ENCODE results near the gene SELENOW.
"Not testable (repeated sequence)": the region's sequence is repeated elsewhere in the genome, so short reads cannot be mapped to it uniquely, and the experiment has no call there.

SELENOW gene

DNA sequence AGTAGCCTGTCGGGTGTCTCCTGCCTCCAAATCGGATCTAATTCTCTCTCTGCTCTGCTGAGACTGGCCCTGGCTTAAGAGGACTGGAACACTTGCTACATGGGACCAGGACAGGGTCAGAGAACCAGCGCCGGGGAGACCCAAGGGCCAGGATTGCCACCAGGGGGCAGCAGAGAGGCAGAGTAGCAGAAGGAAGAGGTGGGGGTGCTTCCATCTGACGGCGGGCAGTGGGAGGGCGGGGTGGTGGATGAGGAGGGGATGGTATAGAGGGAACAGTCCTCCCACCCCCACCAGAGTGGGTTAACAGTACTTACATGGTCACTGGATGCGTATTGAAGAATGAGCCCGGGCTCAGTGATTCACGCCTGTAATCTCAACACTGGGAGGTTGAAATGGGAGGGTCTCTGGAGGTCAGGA lies 11.9 kb downstream of the SELENOW start:
- no peak overlapping the region for H3K4me3 ChIP-seq (ENCODE audit: low read length)
- no peak for TF ChIP-seq ZNF274 (IDR thresholded peaks at IDR 0.05; ENCODE audit: low read depth, low read length)

GRCh38 chr19:47792616-47793015 lies 14.1 kb downstream of the SELENOW start:
- no peak overlapping the region for H3K4me3 ChIP-seq (ENCODE audit: low read length)
- no peak for TF ChIP-seq ZNF274 (IDR thresholded peaks at IDR 0.05; ENCODE audit: low read depth, low read length)

GRCh38 chr19:47794526-47794925 lies 16.0 kb downstream of the SELENOW start:
- H3K4me3 ChIP-seq (ENCODE audit: low read length): no peak overlapping the region
- TF ChIP-seq ZNF274 (IDR thresholded peaks at IDR 0.05; ENCODE audit: low read depth, low read length): no peak

GRCh38 chr19:47796785-47797184 lies 18.3 kb downstream of the SELENOW start:
- H3K4me3 ChIP-seq (ENCODE audit: low read length): no peak overlapping the region
- no peak for TF ChIP-seq ZNF274 (IDR thresholded peaks at IDR 0.05; ENCODE audit: low read depth, low read length)

DNA sequence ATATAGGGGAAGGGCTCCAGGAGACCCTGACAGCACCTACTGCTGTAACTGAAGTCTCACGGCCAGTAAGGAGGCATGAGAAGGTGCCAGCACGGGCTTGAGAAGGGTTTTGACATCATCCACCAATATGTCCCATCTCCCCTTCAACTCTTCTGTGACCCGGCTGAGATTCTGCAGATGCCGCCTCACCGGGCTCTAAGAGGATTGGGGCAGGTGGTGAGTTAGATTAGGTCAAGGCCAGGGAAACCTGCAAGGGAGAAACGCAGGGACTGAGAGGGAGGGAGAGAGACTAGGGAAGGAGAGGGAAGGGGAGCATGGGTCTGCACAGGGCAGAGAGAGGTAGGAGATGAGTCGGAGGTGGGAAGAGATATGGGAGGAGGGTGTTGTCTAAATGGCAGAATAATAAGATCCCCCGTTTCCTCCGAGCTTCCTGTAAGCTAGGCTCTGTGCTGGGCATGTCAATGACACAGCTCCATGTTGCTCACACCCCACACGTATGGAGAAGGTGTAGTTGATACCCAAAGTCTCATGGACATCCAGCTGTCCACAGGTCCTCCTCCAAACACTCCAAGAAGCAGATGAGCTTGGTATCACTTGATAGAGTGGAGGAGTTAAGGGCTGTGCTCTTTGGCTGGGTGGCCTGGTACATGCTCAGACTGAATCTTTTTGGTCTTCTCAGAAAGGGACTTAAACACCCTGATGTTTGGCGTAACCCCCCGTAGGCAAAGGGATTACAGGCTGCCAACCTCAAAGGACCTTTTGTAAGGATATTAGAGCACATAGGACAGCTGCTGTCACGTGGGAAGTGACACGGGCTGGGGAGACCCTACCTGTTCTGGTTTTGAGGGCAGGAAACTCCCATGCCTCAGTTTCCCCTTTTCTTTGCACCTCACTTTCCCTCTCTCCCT lies 19.7 kb downstream of the SELENOW start:
- H3K4me3 ChIP-seq (ENCODE audit: low read length): no peak overlapping the region
- no peak for TF ChIP-seq ZNF274 (IDR thresholded peaks at IDR 0.05; ENCODE audit: low read depth, low read length)

DNA sequence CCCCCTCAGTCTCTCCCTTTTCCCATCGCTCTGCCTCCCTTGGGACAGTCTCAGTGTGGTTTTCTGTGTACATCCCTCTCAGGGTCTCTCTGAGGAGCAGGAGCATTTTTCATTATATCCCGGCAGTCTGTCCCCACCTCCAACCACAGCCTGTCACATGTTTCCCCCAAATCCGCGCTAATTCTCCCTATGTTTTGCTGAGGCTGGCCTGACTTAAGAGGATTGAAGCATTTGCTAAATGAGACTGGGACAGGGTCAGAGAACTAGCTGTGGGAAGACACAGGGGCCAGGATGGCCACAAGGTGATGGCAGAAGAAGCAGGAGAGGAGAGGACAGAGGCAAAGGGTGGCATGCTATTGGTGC lies 20.4 kb downstream of the SELENOW start:
- no peak for TF ChIP-seq ZNF274 (IDR thresholded peaks at IDR 0.05; ENCODE audit: low read depth, low read length)
- H3K4me3 ChIP-seq (ENCODE audit: low read length): no peak overlapping the region

DNA sequence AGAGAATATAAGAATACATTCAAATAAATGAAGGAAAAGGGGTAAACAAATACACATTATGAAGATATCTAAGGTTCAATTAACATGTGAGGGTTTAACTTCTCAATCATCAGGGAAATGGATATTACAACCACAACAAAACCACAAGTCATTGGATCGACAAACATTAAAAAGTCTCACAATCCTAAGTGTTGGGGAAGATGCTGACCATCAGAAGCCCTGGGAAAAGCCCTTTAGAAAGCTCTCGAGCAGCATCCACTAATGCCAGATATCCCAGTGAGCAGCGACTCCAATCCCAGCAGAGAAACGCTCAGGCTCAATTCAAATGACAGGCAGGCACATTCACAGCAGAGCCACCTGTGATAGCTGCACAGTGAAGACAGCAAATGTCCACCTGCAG lies 22.8 kb downstream of the SELENOW start:
- H3K4me3 ChIP-seq (ENCODE audit: low read length): no peak overlapping the region
- no peak for TF ChIP-seq ZNF274 (IDR thresholded peaks at IDR 0.05; ENCODE audit: low read depth, low read length)

GRCh38 chr19:47802521-47803043 lies 24.1 kb downstream of the SELENOW start:
- H3K4me3 ChIP-seq (ENCODE audit: low read length): no peak overlapping the region
- no peak for TF ChIP-seq ZNF274 (IDR thresholded peaks at IDR 0.05; ENCODE audit: low read depth, low read length)

- not testable (repeated sequence) for H3K4me3 ChIP-seq (ENCODE audit: low read length)
These were observed 24.6 kb downstream of the SELENOW start for GRCh38 chr19:47803148-47803547.

GRCh38 chr19:47803671-47804070 lies 25.2 kb downstream of the SELENOW start:
- not testable (repeated sequence) for H3K4me3 ChIP-seq (ENCODE audit: low read length)

DNA sequence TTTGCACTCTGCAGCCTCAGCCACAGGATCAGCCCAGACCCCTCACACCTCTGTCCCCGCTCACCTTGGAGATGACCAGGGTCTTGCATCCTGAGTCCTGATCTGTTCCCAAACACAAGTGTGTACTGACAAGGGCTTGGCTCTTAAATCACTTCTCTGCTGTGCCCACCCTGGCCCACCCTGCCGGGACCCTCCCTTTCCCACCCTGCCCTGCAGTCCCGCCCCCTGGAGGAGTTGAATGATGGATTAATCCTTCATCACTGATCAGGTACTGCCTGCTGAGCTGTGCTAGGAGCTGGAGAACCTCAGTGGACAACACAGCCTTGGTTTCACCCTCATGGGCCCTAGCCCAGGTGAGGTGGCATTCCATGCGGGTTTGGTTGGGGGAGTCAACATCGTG lies 25.9 kb downstream of the SELENOW start, which contains the start of gene TPRX1:
Gene TPRX1, minus strand, starts transcription at position 101 of the 400 bp plus-strand sequence. Its CDS starts 12 bp downstream, at position 89.
- H3K4me3 ChIP-seq (ENCODE audit: low read length): not testable (repeated sequence)

GRCh38 chr19:47805313-47805712 lies 26.8 kb downstream of the SELENOW start:
- no peak overlapping the region for H3K4me3 ChIP-seq (ENCODE audit: low read length)
- no peak for TF ChIP-seq ZNF274 (IDR thresholded peaks at IDR 0.05; ENCODE audit: low read depth, low read length)

DNA sequence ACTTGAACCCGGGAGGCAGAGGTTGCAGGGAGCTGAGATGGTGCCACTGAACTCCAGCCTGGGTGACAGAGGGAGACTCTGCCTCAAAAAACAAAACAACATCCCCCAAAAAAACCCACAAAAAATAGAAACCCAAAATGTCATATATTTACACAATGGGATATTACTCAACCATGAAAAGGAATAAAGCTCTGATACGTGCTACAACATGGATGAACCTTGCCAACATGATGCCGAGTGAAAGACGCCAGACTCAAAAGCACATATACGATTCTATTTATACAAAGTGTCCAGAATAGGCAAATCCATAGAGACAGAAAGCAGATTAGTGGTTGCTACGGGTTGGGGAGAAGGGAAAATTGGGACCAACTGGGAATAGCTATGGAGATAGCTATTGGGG lies 27.9 kb downstream of the SELENOW start:
- no peak overlapping the region for H3K4me3 ChIP-seq (ENCODE audit: low read length)
- no peak for TF ChIP-seq ZNF274 (IDR thresholded peaks at IDR 0.05; ENCODE audit: low read depth, low read length)

- TF ChIP-seq ZNF274 (IDR thresholded peaks at IDR 0.05; ENCODE audit: low read depth, low read length): no peak
- no peak overlapping the region for H3K4me3 ChIP-seq (ENCODE audit: low read length)
These were observed 34.9 kb downstream of the SELENOW start for GRCh38 chr19:47813304-47813994.

DNA sequence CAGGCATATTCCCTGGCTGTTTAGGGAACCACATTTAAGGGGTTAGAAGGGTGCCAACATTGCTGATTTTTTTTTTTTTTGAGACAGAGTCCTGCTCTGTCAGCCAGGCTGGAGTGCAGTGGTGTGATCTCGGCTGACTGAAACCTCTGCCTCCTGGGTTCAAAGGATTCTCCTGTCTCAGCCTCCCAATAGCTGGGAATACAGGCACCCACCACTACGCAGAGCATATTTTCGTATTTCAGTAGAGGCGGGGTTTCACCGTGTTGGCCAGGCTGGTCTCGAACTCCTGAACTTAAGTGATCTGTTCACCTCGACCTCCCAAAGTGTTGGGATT lies 35.5 kb downstream of the SELENOW start:
- no peak for TF ChIP-seq ZNF274 (IDR thresholded peaks at IDR 0.05; ENCODE audit: low read depth, low read length)
- H3K4me3 ChIP-seq (ENCODE audit: low read length): no peak overlapping the region

GRCh38 chr19:47816270-47816669 lies 37.8 kb downstream of the SELENOW start:
- H3K4me3 ChIP-seq (ENCODE audit: low read length): not testable (repeated sequence)

DNA sequence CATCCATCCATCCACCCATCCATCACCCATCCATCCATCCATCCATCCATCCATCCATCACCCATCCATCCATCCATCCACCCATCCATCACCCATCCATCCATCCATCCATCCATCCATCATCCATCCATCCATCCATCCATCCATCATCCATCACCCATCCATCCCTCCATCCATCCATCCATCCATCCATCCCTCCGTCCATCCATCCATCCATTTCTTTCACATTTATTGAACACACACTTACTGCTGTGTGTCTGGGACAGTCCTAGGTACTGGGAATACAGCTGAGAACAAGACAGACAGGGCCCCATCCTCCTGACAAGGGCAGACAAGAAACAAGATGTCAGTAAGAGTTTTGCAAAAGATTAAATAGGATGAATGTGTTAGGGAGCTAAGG lies 39.7 kb downstream of the SELENOW start:
- H3K4me3 ChIP-seq (ENCODE audit: low read length): not testable (repeated sequence)
